ENCODE measurements around the gene ARID5A.

The ARID5A gene

GRCh38 chr2:96507957-96508520 is 28.5 kb upstream of the ARID5A start:
- DNase-seq: peak; percentile 5

GRCh38 chr2:96508521-96509113 is 27.9 kb upstream of the ARID5A start:
- DNase-seq: no peak

GRCh38 chr2:96509114-96509846 is 27.3 kb upstream of the ARID5A start:
- peak; percentile 75 for DNase-seq

- DNase-seq: no peak
Observed at GRCh38 chr2:96509847-96510230, 26.7 kb upstream of the ARID5A start.

- DNase-seq: no peak
Observed at GRCh38 chr2:96510931-96511595, 25.5 kb upstream of the ARID5A start.

GRCh38 chr2:96511851-96512250 is 24.7 kb upstream of the ARID5A start:
- no peak for DNase-seq

GRCh38 chr2:96512341-96512740 is 24.2 kb upstream of the ARID5A start:
- no peak for DNase-seq

- no peak for DNase-seq
Observed at GRCh38 chr2:96514521-96514920, 22.0 kb upstream of the ARID5A start.

GRCh38 chr2:96517079-96517478 is 19.5 kb upstream of the ARID5A start:
- DNase-seq: no peak

GRCh38 chr2:96520231-96520630 is 16.3 kb upstream of the ARID5A start:
- DNase-seq: no peak

GRCh38 chr2:96520697-96521096 is 15.9 kb upstream of the ARID5A start:
- DNase-seq: no peak

GRCh38 chr2:96521219-96521618 is 15.3 kb upstream of the ARID5A start:
- DNase-seq: no peak

- no peak for DNase-seq
Observed at GRCh38 chr2:96522304-96523203, 14.0 kb upstream of the ARID5A start.

- DNase-seq: no peak
Observed at GRCh38 chr2:96523659-96524481, 12.7 kb upstream of the ARID5A start.

- DNase-seq: no peak
Observed at GRCh38 chr2:96524482-96525210, 11.9 kb upstream of the ARID5A start.

- no peak for DNase-seq
Observed at GRCh38 chr2:96525211-96525507, 11.4 kb upstream of the ARID5A start.

- DNase-seq: no peak
Observed at GRCh38 chr2:96526101-96526591, 10.4 kb upstream of the ARID5A start.

- DNase-seq: no peak
Observed at GRCh38 chr2:96526615-96527285, 9.8 kb upstream of the ARID5A start.

GRCh38 chr2:96527286-96528005 is 9.1 kb upstream of the ARID5A start:
- DNase-seq: no peak
